B cell (primary cell): ENCODE data around the gene LRRC8B. TPM values are rescaled to one million over a fixed set of nuclear protein-coding genes. Genes with fewer than 3 reads are reported as not detected.

Source experiments
- ATAC-seq: fragments of 200-7000 bp; cut with Tn5 transposase; one replicate; pipeline ENCODE4 v1.10.0; 2021; ENCODE audit warnings: low read depth, mild to moderate bottlenecking, moderate number of reproducible peaks, moderate library complexity
- CTCF ChIA-PET: fragments of 350-600 bp; sonication (Branson Sonifier 250); formaldehyde crosslinking; loops from one replicate; lab custom pipeline; 2021; ENCODE audit warnings: antibody characterized with exemption, inconsistent platforms; lab: Charles Lee
- POLR2A ChIA-PET: fragments of 350-600 bp; sonication (Branson Sonifier 250); formaldehyde crosslinking; loops from one replicate; lab custom pipeline; 2021; ENCODE audit warnings: antibody characterized with exemption; lab: Charles Lee
- DNase-seq: peaks from one replicate; pipeline ENCODE4 v3.0.0; 2013
- H2AFZ ChIP-seq: 2 replicates; pipeline ENCODE4 v1.6.1; 2012; ENCODE audit warnings: mild to moderate bottlenecking, low read depth, low read length; ENCODE audit not compliant: insufficient read depth, poor library complexity, severe bottlenecking
- H3K27ac ChIP-seq, 2 donors: 1 replicate in 1 of 2; 2 replicates in 1 of 2; pipeline ENCODE4 v1.5.1; 2012 to 2013; ENCODE audit warnings: low read length in 2 of 2, mild to moderate bottlenecking in 2 of 2, moderate library complexity in 1 of 2
- H3K27me3 ChIP-seq, 4 experiments: fragments of 200-600 bp in 1 of 4; sonication (generic) in 1 of 4; replicated peaks in 1 of 4; 1 replicate in 2 of 4; 2 replicates in 2 of 4; pipeline versions ENCODE4 v1.6.1 to v1.7.0; 2013 to 2016; ENCODE audit warnings: low read length in 3 of 4, mild to moderate bottlenecking in 2 of 4, mixed read lengths in 1 of 4, moderate library complexity in 1 of 4; ENCODE audit not compliant: insufficient read depth in 4 of 4, control insufficient read depth in 3 of 4; ENCODE audit errors: control extremely low read depth in 1 of 4
- H3K36me3 ChIP-seq, 2 experiments: replicated peaks in 1 of 2; 1 replicate in 1 of 2; 2 replicates in 1 of 2; pipeline versions ENCODE4 v1.6.1 to v1.7.1; 2013; ENCODE audit warnings: low read length in 1 of 2; ENCODE audit not compliant: insufficient read depth in 2 of 2, control insufficient read depth in 1 of 2; ENCODE audit errors: control extremely low read depth in 1 of 2, extremely low read depth in 1 of 2
- H3K4me1 ChIP-seq, 2 donors: fragments of 200-600 bp in 1 of 2; sonication (generic) in 1 of 2; 1 replicate in 1 of 2; 2 replicates in 1 of 2; pipeline versions ENCODE4 v1.5.1 to v1.6.1; 2013 to 2017; ENCODE audit warnings: low read length in 2 of 2; ENCODE audit not compliant: control insufficient read depth in 2 of 2, insufficient read depth in 2 of 2
- H3K4me2 ChIP-seq: replicated peaks from 2 replicates; pipeline ENCODE3; 2012; ENCODE audit warnings: mild to moderate bottlenecking, low read depth, low read length; ENCODE audit not compliant: poor library complexity, severe bottlenecking
- H3K4me3 ChIP-seq, 5 experiments: fragments of 200-600 bp in 1 of 5; sonication (generic) in 1 of 5; 1 replicate in 3 of 5; 2 replicates in 2 of 5; pipeline versions ENCODE4 v1.5.1 to v1.7.0; 2011 to 2016; ENCODE audit warnings: low read length in 4 of 5, mild to moderate bottlenecking in 4 of 5, low read depth in 2 of 5, control low read depth in 1 of 5, moderate library complexity in 1 of 5; ENCODE audit not compliant: insufficient read depth in 1 of 5; ENCODE audit errors: control extremely low read depth in 1 of 5, extremely low read depth in 1 of 5
- H3K79me2 ChIP-seq: fragments of 200-600 bp; sonication (generic); one replicate; pipeline ENCODE4 v1.6.0; 2016; ENCODE audit warnings: low read length; ENCODE audit not compliant: control insufficient read depth, insufficient read depth
- H3K9ac ChIP-seq: fragments of 200-600 bp; sonication (generic); 2 replicates; pipeline ENCODE4 v1.6.1; 2017; ENCODE audit warnings: mild to moderate bottlenecking, low read length, moderate library complexity
- H3K9me3 ChIP-seq, 3 donors: one replicate each; pipeline versions ENCODE4 v1.6.1 to v1.7.1; 2013; ENCODE audit warnings: low read length in 2 of 3; ENCODE audit not compliant: control insufficient read depth in 2 of 3, insufficient read depth in 1 of 3; ENCODE audit errors: control extremely low read depth in 1 of 3
- H4K20me1 ChIP-seq: 2 replicates; pipeline ENCODE4 v1.6.0; 2012; ENCODE audit warnings: mild to moderate bottlenecking, low read length; ENCODE audit not compliant: insufficient read depth, control insufficient read depth, poor library complexity, severe bottlenecking
- H3K27ac Mint-ChIP-seq: one replicate; pipeline ENCODE4 v1.8.0; 2021; ENCODE audit warnings: mixed read lengths
- H3K27me3 Mint-ChIP-seq: one replicate; pipeline ENCODE4 v1.8.0; 2021; ENCODE audit warnings: mixed read lengths
- H3K4me1 Mint-ChIP-seq: one replicate; pipeline ENCODE4 v1.8.0; 2021; ENCODE audit warnings: mixed read lengths
- H3K4me3 Mint-ChIP-seq: one replicate; pipeline ENCODE4 v1.8.0; 2021; ENCODE audit warnings: mixed read lengths
- H3K9me3 Mint-ChIP-seq: one replicate; pipeline ENCODE4 v1.8.0; 2022; ENCODE audit warnings: mixed read lengths; ENCODE audit not compliant: insufficient read depth
- EZH2 ChIP-seq: IDR thresholded peaks from 2 replicates; pipeline ENCODE4 v1.6.1; 2012; ENCODE audit warnings: borderline replicate concordance, low read depth, mild to moderate bottlenecking, moderate library complexity, low read length; ENCODE audit not compliant: insufficient read depth, poor library complexity, severe bottlenecking
- WGBS: methylation state at CpG from one replicate; pipeline ENCODE4 v1.1.5; 2013; ENCODE audit warnings: missing lambda C conversion rate; ENCODE audit not compliant: insufficient coverage; 5-methylcytosine and 5-hydroxymethylcytosine counted together
- intact Hi-C: fragments of 100-400 bp; cut with micrococcal nuclease; formaldehyde crosslinking; loops from one replicate; pipeline ENCODE4 v1.10.0; 2022
- polyA plus RNA-seq: library from polyadenylated mRNA; depleted of rRNA; stranded (reverse); fragments of >200 nt; gene quantifications from 2 replicates; pipeline ENCODE4 v1.2.3, GENCODE V29; 2012
- total RNA-seq, 2 donors: library from RNA; stranded (reverse); fragments of 120-200 nt in 1 of 2; gene quantifications; 1 replicate in 1 of 2; 2 replicates in 1 of 2; pipeline versions ENCODE4 v1.2.3 to v1.2.4, GENCODE V29; 2013 to 2022
- TF ChIP-seq, protein P1 (sequence below): fragments of 200-600 bp; IDR thresholded peaks from one replicate; pipeline ENCODE4 v1.8.0; 2022; ENCODE audit warnings: antibody characterized with exemption, mild to moderate bottlenecking

Gene LRRC8B
- total and polyA plus RNA-seq, 2 donors (not counting 1 experiment from before 2014, with no cell fraction given): 2.2 to 9.9 TPM

DNA sequence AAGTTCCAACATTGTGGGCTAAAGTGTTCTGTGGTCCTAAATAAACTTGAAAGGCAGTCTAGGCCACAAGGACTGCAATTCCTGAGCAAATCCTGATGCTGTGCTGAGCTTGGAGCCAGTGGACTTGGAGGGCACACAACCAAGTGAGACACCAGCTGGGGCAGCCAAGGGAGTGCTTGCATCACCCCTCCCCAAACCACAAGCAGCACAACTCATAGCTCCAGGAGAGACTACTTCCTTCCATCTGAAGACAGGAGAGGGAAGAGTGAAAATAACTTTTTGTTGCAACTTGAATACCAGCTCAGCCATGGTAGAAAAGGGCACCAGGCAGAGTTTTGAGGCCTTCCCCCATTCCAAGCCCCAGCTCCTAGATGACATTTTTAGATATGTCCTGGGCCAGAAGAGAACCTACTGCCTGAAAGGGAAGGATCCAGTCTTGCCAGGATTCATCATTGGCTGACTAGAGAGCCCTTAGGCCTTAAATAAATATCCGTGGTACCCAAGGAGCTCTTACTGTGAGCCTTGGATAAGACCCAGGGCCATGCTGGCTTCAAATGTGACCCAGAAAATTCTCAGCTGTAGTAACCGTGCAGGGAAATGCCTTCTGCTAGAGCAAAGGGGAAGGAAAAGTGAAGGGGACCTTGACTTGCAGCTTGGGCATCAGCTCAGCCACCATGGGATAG lies 35.4 kb upstream of the LRRC8B start:
- no peak for TF ChIP-seq EZH2
- TF ChIP-seq, protein P1, sequence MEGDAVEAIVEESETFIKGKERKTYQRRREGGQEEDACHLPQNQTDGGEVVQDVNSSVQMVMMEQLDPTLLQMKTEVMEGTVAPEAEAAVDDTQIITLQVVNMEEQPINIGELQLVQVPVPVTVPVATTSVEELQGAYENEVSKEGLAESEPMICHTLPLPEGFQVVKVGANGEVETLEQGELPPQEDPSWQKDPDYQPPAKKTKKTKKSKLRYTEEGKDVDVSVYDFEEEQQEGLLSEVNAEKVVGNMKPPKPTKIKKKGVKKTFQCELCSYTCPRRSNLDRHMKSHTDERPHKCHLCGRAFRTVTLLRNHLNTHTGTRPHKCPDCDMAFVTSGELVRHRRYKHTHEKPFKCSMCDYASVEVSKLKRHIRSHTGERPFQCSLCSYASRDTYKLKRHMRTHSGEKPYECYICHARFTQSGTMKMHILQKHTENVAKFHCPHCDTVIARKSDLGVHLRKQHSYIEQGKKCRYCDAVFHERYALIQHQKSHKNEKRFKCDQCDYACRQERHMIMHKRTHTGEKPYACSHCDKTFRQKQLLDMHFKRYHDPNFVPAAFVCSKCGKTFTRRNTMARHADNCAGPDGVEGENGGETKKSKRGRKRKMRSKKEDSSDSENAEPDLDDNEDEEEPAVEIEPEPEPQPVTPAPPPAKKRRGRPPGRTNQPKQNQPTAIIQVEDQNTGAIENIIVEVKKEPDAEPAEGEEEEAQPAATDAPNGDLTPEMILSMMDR: no peak
- H3K9ac ChIP-seq: no peak overlapping the region
- no peaks in the 10 kb centered on the region for H3K27me3 ChIP-seq
- no peak overlapping the region for H3K4me3 Mint-ChIP-seq
- H3K27ac ChIP-seq: no peak overlapping the region
- 65% methylated on average over 2 of the region's 2 CpGs for WGBS
- ChIA-PET CTCF (interaction anchor here (1.1 kb wide), 1 partner anchor 111 kb away, joined by 4 read pairs; no protein-coding TSS in a partner anchor), POLR2A (no interaction called here)
- DNase-seq (no peak), ATAC-seq (no peak)
- no peaks in the 10 kb centered on the region for H3K27me3 Mint-ChIP-seq
- no peak overlapping the region for H3K4me2 ChIP-seq
- H3K9me3 Mint-ChIP-seq: no peaks in the 10 kb centered on the region
- intact Hi-C loops: no loop called here
- H3K4me1 ChIP-seq: no peaks in the 10 kb centered on the region
- H3K4me1 Mint-ChIP-seq: no peaks in the 10 kb centered on the region
- H2AFZ ChIP-seq: no peak overlapping the region
- H3K79me2 ChIP-seq: no peaks in the 10 kb centered on the region
- no peaks in the 10 kb centered on the region for H3K9me3 ChIP-seq
- no peak overlapping the region for H3K4me3 ChIP-seq
- no peak overlapping the region for H3K27ac Mint-ChIP-seq
- no peaks in the 10 kb centered on the region for H3K36me3 ChIP-seq
- H4K20me1 ChIP-seq: no peaks in the 10 kb centered on the region

DNA sequence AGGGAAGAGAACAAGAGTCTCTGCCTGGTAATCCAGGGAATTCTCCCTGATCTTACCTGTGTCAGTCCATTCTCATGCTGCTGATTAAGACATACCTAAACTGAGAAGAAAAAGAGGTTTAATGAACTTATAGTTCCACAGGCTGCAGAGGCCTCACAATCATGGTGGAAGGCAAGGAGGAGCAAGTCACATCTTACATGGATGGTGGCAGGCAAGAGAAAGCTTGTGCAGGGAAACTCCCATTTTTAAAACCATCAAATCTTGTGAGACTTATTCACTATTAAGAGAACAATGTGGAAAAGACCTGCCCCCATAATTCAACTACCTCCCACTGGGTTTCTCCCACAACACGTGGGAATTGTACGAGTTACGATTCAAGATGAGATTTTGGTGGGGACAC lies 34.2 kb upstream of the LRRC8B start:
- 87% methylated on average over 3 of the region's 3 CpGs for WGBS
- H3K27ac Mint-ChIP-seq: no peak overlapping the region
- H3K9me3 Mint-ChIP-seq: no peaks in the 10 kb centered on the region
- CTCF ChIA-PET: no interaction called here
- intact Hi-C loops: no loop called here
- POLR2A ChIA-PET: no interaction called here
- Histone ChIP-seq H3K36me3 (no peaks in the 10 kb centered on the region), H3K79me2 (no peaks in the 10 kb centered on the region), H4K20me1 (no peaks in the 10 kb centered on the region), H3K4me2 (no peak overlapping the region), H3K4me3 (no peak overlapping the region), H3K27ac (no peak overlapping the region), H3K4me1 (no peaks in the 10 kb centered on the region), H3K9me3 (no peaks in the 10 kb centered on the region), H3K27me3 (no peaks in the 10 kb centered on the region), H2AFZ (no peak overlapping the region), H3K9ac (no peak overlapping the region)
- no peaks in the 10 kb centered on the region for H3K27me3 Mint-ChIP-seq
- DNase-seq (no peak), ATAC-seq (no peak)
- H3K4me3 Mint-ChIP-seq: no peak overlapping the region
- TF ChIP-seq, protein P1: no peak
- no peak for TF ChIP-seq EZH2
- H3K4me1 Mint-ChIP-seq: no peaks in the 10 kb centered on the region
